GM23248 (cell line): ENCODE data around the gene GET3. TPM values are rescaled to one million over a fixed set of nuclear protein-coding genes. Genes with fewer than 3 reads are reported as not detected.

Experiments
- DNase-seq: peaks from one replicate; pipeline ENCODE4 v3.0.0-alpha.2; 2015
- H2AFZ ChIP-seq: fragments of 200-600 bp; sonication (generic); 2 replicates; pipeline ENCODE4 v1.6.1; 2016; ENCODE audit warnings: antibody characterized with exemption
- H3F3A ChIP-seq: fragments of 200-600 bp; sonication (generic); 2 replicates; pipeline ENCODE4 v1.6.1; 2016; ENCODE audit warnings: mild to moderate bottlenecking, antibody characterized with exemption, mixed run types; ENCODE audit not compliant: insufficient read depth
- H3K27ac ChIP-seq: fragments of 200-600 bp; sonication (generic); 2 replicates; pipeline ENCODE4 v1.5.1; 2016; ENCODE audit warnings: mild to moderate bottlenecking
- H3K27me3 ChIP-seq: fragments of 200-600 bp; sonication (generic); replicated peaks from 2 replicates; pipeline ENCODE4 v1.6.1; 2016; ENCODE audit warnings: mild to moderate bottlenecking; ENCODE audit not compliant: insufficient read depth
- H3K36me3 ChIP-seq: fragments of 200-600 bp; sonication (generic); 2 replicates; pipeline ENCODE4 v1.6.1; 2016; ENCODE audit warnings: low read depth, mild to moderate bottlenecking
- H3K4me1 ChIP-seq: fragments of 200-600 bp; sonication (generic); 2 replicates; pipeline ENCODE4 v1.6.1; 2016; ENCODE audit warnings: mild to moderate bottlenecking; ENCODE audit not compliant: insufficient read depth
- H3K4me2 ChIP-seq: fragments of 200-600 bp; sonication (generic); one replicate; pipeline ENCODE4 v1.6.1; 2016; ENCODE audit warnings: mild to moderate bottlenecking; ENCODE audit not compliant: unreplicated experiment
- H3K4me3 ChIP-seq: fragments of 200-600 bp; sonication (generic); 2 replicates; pipeline ENCODE4 v1.5.1; 2016; ENCODE audit warnings: mild to moderate bottlenecking
- H3K79me2 ChIP-seq: fragments of 200-600 bp; sonication (generic); 2 replicates; pipeline ENCODE4 v1.6.1; 2016; ENCODE audit warnings: mild to moderate bottlenecking; ENCODE audit not compliant: insufficient read depth
- H3K9ac ChIP-seq: fragments of 200-600 bp; sonication (generic); 2 replicates; pipeline ENCODE4 v1.6.1; 2016; ENCODE audit warnings: mild to moderate bottlenecking
- H3K9me2 ChIP-seq: fragments of 200-600 bp; sonication (generic); 2 replicates; pipeline ENCODE4 v1.6.1; 2016; ENCODE audit warnings: mixed run types, mild to moderate bottlenecking, moderate library complexity; ENCODE audit not compliant: insufficient read depth
- H3K9me3 ChIP-seq: fragments of 200-600 bp; sonication (generic); one replicate; pipeline ENCODE4 v1.6.1; 2017; ENCODE audit warnings: low read depth
- H4K20me1 ChIP-seq: fragments of 200-600 bp; sonication (generic); 2 replicates; pipeline ENCODE4 v1.6.0; 2016; ENCODE audit not compliant: insufficient read depth
- EZH2 ChIP-seq: fragments of 200-600 bp; sonication (generic); IDR thresholded peaks from 2 replicates; pipeline ENCODE4 v1.6.1; 2018; ENCODE audit warnings: antibody characterized with exemption, mild to moderate bottlenecking; ENCODE audit not compliant: insufficient read depth, poor library complexity, severe bottlenecking
- EZH2phosphoT487 ChIP-seq: fragments of 200-600 bp; sonication (generic); IDR thresholded peaks from 2 replicates; pipeline ENCODE4 v1.6.1; 2018; ENCODE audit warnings: antibody characterized with exemption, moderate library complexity, mild to moderate bottlenecking, low read depth; ENCODE audit not compliant: insufficient read depth
- WGBS, 2 experiments: methylation state at CpG; one replicate each; pipeline ENCODE4 v1.1.6; 2015 to 2017; ENCODE audit warnings: low lambda C conversion rate in 2 of 2, low coverage in 1 of 2; ENCODE audit errors: missing lambda C conversion rate in 2 of 2; 5-methylcytosine and 5-hydroxymethylcytosine counted together
- in situ Hi-C: fragments of 300-500 bp; cut with MboI; formaldehyde crosslinking; loops from 2 replicates; pipeline ENCODE4 v1.15.0; 2020
- polyA plus RNA-seq: library from polyadenylated mRNA; unstranded; fragments of >200 nt; fragmentation: Nextera tagmentation; extraction: Ambion mirVana; gene quantifications from 2 replicates; pipeline ENCODE4 v1.2.1, GENCODE V29; 2016
- total RNA-seq: library from RNA; depleted of rRNA; stranded (reverse); fragments of >200 nt; shearing (Covaris generic); gene quantifications from 2 replicates; pipeline ENCODE4 v1.2.3, GENCODE V29; 2014

The GET3 gene
- total and polyA plus RNA-seq, 2 experiments from 2014 or later, result 106 to 110 TPM

DNA sequence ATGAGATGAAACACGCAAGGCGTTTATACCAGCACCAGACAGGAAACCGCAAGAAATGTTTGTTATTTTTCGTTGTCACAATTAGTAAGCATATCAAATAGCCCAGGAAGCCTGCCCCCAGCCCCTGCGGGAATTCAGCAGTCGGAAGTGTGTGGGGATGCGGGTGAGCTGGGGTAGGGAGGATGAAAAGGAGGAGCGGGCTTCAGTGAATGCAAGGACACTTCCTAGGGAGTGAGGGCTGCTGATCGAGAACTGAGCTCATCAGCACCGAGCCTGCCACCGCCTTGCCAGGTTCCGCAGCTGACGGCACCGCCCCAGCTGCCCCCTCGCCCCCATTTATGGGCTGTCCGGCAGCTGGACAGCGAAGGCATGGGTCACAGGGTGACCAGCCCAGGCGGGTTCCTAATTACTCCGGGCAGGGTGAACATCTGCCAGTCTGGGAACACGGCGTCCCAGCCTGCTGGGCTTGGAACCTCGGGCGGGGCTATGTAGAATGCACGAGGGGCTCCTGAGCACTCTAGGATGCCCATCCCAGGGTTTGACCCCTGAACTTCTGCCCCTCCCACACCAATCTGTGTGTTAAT lies 12.7 kb downstream of the GET3 start:
- peaks cover 4% of the 10 kb centered on the region; the same call in 1 of the 2 replicates for H3K36me3 ChIP-seq
- H3K9me3 ChIP-seq, result no peaks in the 10 kb centered on the region
- peak; percentile 33 for DNase-seq
- in situ Hi-C loops, result no loop called here
- H3K4me2 ChIP-seq, result no peak overlapping the region
- H3K4me3 ChIP-seq, result no peak overlapping the region
- no peaks in the 10 kb centered on the region for H3F3A ChIP-seq
- H3K9ac ChIP-seq, result no peak overlapping the region
- H4K20me1 ChIP-seq, result no peaks in the 10 kb centered on the region
- H3K27ac ChIP-seq, result no peak overlapping the region
- H3K9me2 ChIP-seq, result no peaks in the 10 kb centered on the region
- no peak overlapping the region for H2AFZ ChIP-seq
- no peaks in the 10 kb centered on the region for H3K79me2 ChIP-seq
- 0 out of 2 replicates have a peak, but pooled peaks cover 5% of the 10 kb centered on the region for H3K27me3 ChIP-seq
- H3K4me1 ChIP-seq, result 0 out of 2 replicates have a peak, but pooled peaks cover 4% of the 10 kb centered on the region
- WGBS, 2 experiments, result 39 to 44% methylated on average over 24 of the region's 24 CpGs
- TF ChIP-seq EZH2 (no peak), EZH2phosphoT487 (no peak)

DNA sequence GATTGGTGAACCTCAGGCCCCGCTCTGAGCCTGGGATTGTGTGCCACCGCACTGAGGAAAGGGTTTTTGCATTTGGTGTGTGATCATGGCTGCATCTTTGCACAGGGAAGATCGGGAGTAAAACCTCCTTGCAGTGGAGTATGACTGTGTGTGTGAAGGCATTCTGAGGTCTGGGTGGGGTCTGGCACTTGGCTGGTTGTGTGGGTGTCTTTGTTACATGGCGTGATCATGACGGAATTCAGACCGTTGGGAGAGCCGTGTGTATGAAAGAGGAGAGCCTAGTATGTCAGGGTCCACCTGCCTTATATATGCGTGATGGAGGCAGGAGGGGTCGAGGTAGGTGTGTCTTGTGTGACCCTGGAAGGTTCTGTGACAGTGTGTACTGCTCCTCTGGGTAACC lies 13.6 kb downstream of the GET3 start:
- H3K9ac ChIP-seq, result no peak overlapping the region
- H3K4me1 ChIP-seq, result 0 out of 2 replicates have a peak, but pooled peaks cover 4% of the 10 kb centered on the region
- H3K27me3 ChIP-seq, result 0 out of 2 replicates have a peak, but pooled peaks cover 5% of the 10 kb centered on the region
- H3F3A ChIP-seq, result no peaks in the 10 kb centered on the region
- TF ChIP-seq EZH2, result no peak
- no peak for TF ChIP-seq EZH2phosphoT487
- peaks cover 2% of the 10 kb centered on the region; the same call in 1 of the 2 replicates for H3K36me3 ChIP-seq
- no peak overlapping the region for H3K4me3 ChIP-seq
- H3K9me2 ChIP-seq, result no peaks in the 10 kb centered on the region
- H3K27ac ChIP-seq, result no peak overlapping the region
- H3K9me3 ChIP-seq, result no peaks in the 10 kb centered on the region
- no peaks in the 10 kb centered on the region for H4K20me1 ChIP-seq
- WGBS, 2 experiments, result 46 to 51% methylated on average over 9 of the region's 9 CpGs
- DNase-seq, result peak; percentile 66
- H3K4me2 ChIP-seq, result no peak overlapping the region
- in situ Hi-C loops, result no loop called here
- H3K79me2 ChIP-seq, result no peaks in the 10 kb centered on the region
- no peak overlapping the region for H2AFZ ChIP-seq

DNA sequence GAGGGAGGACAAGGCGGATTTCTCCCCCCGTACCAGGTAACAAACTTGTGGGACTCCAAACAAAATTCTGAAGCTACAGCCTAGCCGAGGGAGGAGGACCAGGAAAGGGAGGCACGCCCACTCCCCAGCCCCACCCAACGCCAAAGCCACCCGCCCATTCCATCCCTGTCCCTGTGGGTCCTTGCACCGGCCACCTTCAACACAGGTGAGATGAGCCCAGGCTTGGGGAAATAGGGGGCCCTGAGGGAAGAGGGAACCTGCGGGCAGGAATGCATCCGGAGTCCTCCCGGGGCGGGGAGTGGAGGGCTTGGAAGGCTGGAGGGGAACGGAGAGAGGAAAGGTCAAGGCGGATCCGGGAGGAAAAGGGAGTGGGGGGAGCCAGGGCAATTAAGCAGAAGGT lies 14.3 kb downstream of the GET3 start, which contains the start of gene BEST2:
Gene BEST2 (plus strand): TSS at position 157 of the 400 bp plus-strand sequence. CDS start 802 bp downstream, outside the sequence.
- Histone ChIP-seq H2AFZ (no peak within 1 kb of the TSS), H3K9me3 (no peaks in the 10 kb centered on the region), H3F3A (no peaks in the 10 kb centered on the region), H3K36me3 (no peaks in the 10 kb centered on the region), H3K9me2 (no peaks in the 10 kb centered on the region), H3K4me1 (0 out of 2 replicates have a peak, but pooled peaks cover 4% of the 10 kb centered on the region), H3K4me3 (no peak within 1 kb of the TSS), H3K9ac (no peak within 1 kb of the TSS), H3K27ac (no peak within 1 kb of the TSS), H3K4me2 (no peak within 1 kb of the TSS), H3K79me2 (no peaks in the 10 kb centered on the region), H4K20me1 (no peaks in the 10 kb centered on the region), H3K27me3 (0 out of 2 replicates have a peak, but pooled peaks cover 5% of the 10 kb centered on the region)
- TF ChIP-seq EZH2phosphoT487, result no peak
- TF ChIP-seq EZH2, result no peak
- in situ Hi-C loops, result no loop called here
- WGBS, 2 experiments, result 66 to 70% methylated on average over 9 to 14 of the region's 14 CpGs
- DNase-seq, result no peak

DNA sequence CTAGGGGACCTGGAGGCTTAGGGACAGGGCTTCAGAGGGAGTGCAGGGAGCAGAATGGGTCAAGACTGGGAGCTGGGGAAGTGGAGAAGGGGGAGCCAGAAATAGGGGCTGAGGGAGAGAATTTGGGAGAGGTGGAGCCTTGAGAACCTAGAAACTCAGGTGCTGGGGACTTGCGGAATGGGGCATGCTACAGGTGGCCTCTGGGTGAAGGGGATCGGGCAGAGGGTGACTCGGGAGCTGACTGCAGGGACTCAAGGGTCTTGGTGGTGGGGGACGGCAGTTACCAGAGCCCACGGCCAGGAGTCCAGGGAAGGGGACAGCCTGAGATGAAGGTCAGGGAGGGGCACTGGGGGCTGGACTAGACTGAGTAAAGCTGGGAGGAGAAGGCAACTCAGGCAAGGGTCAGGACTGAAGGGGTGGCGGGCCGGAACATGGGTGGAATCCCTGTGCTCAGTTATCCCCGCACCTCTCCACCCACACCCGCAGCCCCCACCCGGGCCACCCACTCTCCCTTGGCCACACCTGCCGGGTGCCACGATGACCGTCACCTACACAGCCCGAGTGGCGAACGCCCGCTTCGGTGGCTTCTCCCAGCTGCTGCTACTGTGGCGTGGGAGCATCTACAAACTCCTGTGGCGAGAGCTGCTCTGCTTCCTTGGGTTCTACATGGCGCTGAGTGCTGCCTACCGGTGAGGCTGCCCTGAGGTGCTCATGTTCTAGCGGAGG lies 14.9 kb downstream of the GET3 start:
- in situ Hi-C loops, result no loop called here
- Histone ChIP-seq H3K9me3 (no peaks in the 10 kb centered on the region), H4K20me1 (no peaks in the 10 kb centered on the region), H3F3A (no peaks in the 10 kb centered on the region), H3K9me2 (no peaks in the 10 kb centered on the region), H3K9ac (no peak overlapping the region), H3K27me3 (0 out of 2 replicates have a peak, but pooled peaks cover 5% of the 10 kb centered on the region), H3K27ac (no peak overlapping the region), H2AFZ (no peak overlapping the region), H3K4me3 (no peak overlapping the region), H3K4me1 (0 out of 2 replicates have a peak, but pooled peaks cover 4% of the 10 kb centered on the region), H3K36me3 (no peaks in the 10 kb centered on the region), H3K4me2 (no peak overlapping the region), H3K79me2 (no peaks in the 10 kb centered on the region)
- TF ChIP-seq EZH2phosphoT487 (no peak), EZH2 (no peak)
- 65 to 71% methylated on average over 21 to 23 of the region's 23 CpGs for WGBS, 2 experiments
- DNase-seq, result no peak
